Measurements from ENCODE around the gene PPFIA2.

The PPFIA2 gene

DNA sequence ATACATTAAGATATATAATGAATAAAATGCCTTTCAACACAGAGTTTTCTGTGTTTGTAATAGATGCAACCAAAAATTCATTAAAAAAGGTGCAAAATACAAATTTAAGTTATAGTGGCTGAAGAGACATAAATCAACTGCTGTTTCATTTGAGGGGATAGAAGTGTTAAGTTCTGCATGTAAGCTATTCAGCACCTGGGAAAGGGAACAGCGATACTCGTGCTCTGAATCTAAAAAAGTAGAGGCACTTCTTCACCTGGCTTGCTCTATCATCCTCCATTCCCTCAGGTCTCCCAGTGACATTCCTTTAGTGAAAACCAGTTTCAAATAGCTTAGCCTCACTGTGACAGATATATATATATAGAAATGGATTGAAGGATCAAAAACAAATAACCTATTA lies 458.7 kb downstream of the PPFIA2 start:
- no peaks in the 10 kb centered on the region for H3K4me1 Mint-ChIP-seq (ENCODE audit: low read depth)

GRCh38 chr12:81297601-81298000 lies 461.5 kb downstream of the PPFIA2 start:
- Mint-ChIP-seq H3K27me3 (no peaks in the 10 kb centered on the region), H3K4me3 (no peak overlapping the region), H3K9me3 (no peaks in the 10 kb centered on the region), H3K4me1 (ENCODE audit: low read depth) (no peaks in the 10 kb centered on the region), H3K36me3 (ENCODE audit: low read depth) (no peaks in the 10 kb centered on the region), H3K27ac (no peak overlapping the region)
- intact Hi-C loops (cut with micrococcal nuclease), result no loop called here

More for the DNA sequence above, 458.7 kb downstream of the PPFIA2 start:
- no peaks in the 10 kb centered on the region for H3K36me3 Mint-ChIP-seq (ENCODE audit: low read depth)
- no peak overlapping the region for H3K4me3 Mint-ChIP-seq
- H3K9me3 Mint-ChIP-seq, result no peaks in the 10 kb centered on the region
- no peaks in the 10 kb centered on the region for H3K27me3 Mint-ChIP-seq
- intact Hi-C loops (cut with micrococcal nuclease), result no loop called here
- no peak overlapping the region for H3K27ac Mint-ChIP-seq

GRCh38 chr12:81296556-81297305 lies 462.4 kb downstream of the PPFIA2 start:
- Mint-ChIP-seq H3K27ac (no peak overlapping the region), H3K36me3 (ENCODE audit: low read depth) (no peaks in the 10 kb centered on the region), H3K27me3 (no peaks in the 10 kb centered on the region), H3K9me3 (no peaks in the 10 kb centered on the region), H3K4me3 (no peak overlapping the region), H3K4me1 (ENCODE audit: low read depth) (no peaks in the 10 kb centered on the region)
- intact Hi-C loops (cut with micrococcal nuclease), result no loop called here

DNA sequence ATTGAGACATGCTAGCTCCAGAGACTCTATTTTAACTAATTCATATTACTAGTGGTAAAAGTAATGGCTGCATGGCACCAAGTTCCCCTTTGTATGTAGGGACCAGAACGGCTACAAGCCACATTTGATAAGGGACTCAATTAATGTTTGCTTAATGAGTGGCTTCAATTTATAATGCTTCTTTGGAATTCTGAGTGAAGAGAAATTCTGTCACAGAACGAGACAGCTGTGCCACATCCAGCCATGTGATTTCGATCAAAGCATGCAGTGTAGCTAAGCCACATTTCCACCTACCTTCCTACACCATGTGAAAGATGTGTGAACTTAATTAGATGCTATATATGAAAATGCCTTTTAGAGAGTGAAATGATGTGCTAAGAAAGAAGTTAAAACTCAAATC lies 463.9 kb downstream of the PPFIA2 start:
- Mint-ChIP-seq H3K27ac (no peak overlapping the region), H3K9me3 (no peaks in the 10 kb centered on the region), H3K36me3 (ENCODE audit: low read depth) (no peaks in the 10 kb centered on the region), H3K4me1 (ENCODE audit: low read depth) (no peaks in the 10 kb centered on the region), H3K27me3 (no peaks in the 10 kb centered on the region), H3K4me3 (no peak overlapping the region)
- intact Hi-C loops (cut with micrococcal nuclease), result no loop called here

GRCh38 chr12:81294325-81295190 lies 464.6 kb downstream of the PPFIA2 start:
- intact Hi-C loops (cut with micrococcal nuclease), result no loop called here
- Mint-ChIP-seq H3K36me3 (ENCODE audit: low read depth) (no peaks in the 10 kb centered on the region), H3K4me3 (no peak overlapping the region), H3K4me1 (ENCODE audit: low read depth) (no peaks in the 10 kb centered on the region), H3K9me3 (no peaks in the 10 kb centered on the region), H3K27ac (no peak overlapping the region), H3K27me3 (no peaks in the 10 kb centered on the region)

DNA sequence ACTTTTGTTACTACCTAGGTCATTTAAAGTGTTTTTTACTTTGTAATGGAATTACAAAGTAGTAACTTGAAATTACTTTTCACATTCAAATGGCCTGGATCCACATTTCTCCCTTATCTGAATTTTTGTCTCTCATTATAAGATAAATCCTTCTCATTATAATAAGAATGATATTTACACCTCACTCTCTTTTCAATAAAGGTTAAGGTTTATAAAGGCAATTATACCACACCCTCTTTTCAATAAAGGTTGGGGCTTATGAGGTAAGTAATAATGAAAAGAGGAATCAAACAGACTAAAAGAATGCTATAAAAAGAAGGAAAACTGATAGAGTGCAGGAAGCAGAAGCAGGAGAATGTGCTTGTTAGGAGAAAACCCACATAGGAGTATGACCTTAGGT lies 470.5 kb downstream of the PPFIA2 start:
- Mint-ChIP-seq H3K27ac (no peak overlapping the region), H3K36me3 (ENCODE audit: low read depth) (no peaks in the 10 kb centered on the region), H3K4me1 (ENCODE audit: low read depth) (no peaks in the 10 kb centered on the region), H3K9me3 (no peaks in the 10 kb centered on the region), H3K4me3 (no peak overlapping the region), H3K27me3 (no peaks in the 10 kb centered on the region)
- intact Hi-C loops (cut with micrococcal nuclease), result no loop called here

DNA sequence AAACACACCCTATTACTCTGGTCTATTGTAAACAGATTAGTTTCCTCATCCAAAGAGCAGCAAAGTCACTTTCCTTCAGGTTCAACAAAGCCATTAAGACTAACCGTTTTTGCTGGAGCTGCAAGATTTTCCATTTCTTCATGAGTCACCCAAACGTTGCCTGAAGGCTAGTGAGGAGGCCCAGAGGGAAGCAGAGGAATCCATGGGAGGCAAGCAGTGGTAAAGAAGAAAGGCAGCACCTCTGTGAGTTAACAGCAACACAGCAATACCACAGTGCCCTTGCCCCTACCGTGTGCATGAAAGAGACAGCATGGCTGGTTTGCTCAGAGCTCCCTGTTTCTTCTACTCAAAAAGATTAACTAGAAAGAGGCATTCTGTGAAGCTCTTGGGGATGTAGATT lies 475.0 kb downstream of the PPFIA2 start:
- Mint-ChIP-seq H3K36me3 (ENCODE audit: low read depth) (no peaks in the 10 kb centered on the region), H3K4me1 (ENCODE audit: low read depth) (no peaks in the 10 kb centered on the region), H3K4me3 (no peak overlapping the region), H3K27ac (no peak overlapping the region), H3K9me3 (no peaks in the 10 kb centered on the region), H3K27me3 (no peaks in the 10 kb centered on the region)
- intact Hi-C loops (cut with micrococcal nuclease), result no loop called here

DNA sequence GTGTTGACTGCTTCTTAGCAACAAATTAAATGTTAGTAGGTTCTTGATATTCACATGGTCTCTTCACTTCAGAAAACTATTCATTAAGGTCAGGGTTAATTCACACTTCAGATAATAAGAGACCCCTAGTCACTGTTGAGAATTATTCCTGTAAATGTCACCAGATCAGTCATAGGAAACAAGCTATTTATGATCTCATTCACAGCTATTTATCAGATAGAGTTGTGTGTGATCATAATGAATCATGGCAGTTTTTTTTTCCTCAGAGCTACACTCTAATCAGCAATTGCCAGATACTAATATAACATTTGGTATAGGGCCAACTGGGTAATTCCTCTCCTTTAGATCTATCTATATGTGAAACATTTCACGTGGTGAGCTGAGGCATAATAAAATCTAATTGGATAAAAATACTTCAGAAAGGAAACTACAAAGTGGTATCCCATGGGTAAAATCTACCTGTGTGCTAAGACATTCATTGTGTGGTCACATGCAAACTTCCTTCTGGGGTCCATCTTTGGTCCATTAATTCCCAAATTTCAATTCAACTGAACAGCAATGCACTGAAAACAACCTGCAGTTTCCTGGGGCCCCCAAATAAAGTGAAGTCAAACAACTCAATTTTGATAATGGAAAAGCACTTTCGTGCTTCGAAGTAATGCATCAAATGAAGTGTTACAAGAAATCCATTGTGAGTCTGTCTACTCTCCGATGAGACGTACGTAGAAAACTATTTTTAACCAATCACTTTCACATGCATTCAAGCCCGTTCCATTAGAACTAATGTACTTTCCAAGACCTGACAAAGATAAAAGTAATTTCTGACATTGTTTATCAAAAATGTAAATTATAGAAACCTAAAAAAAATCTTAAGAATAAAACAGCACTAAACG lies 484.3 kb downstream of the PPFIA2 start:
- Mint-ChIP-seq H3K4me1 (ENCODE audit: low read depth) (no peaks in the 10 kb centered on the region), H3K36me3 (ENCODE audit: low read depth) (no peaks in the 10 kb centered on the region), H3K4me3 (no peak overlapping the region), H3K27me3 (no peaks in the 10 kb centered on the region), H3K9me3 (no peaks in the 10 kb centered on the region), H3K27ac (no peak overlapping the region)
- intact Hi-C loops (cut with micrococcal nuclease), result no loop called here

- Mint-ChIP-seq H3K36me3 (ENCODE audit: low read depth) (no peaks in the 10 kb centered on the region), H3K4me3 (no peak overlapping the region), H3K9me3 (no peaks in the 10 kb centered on the region), H3K27ac (no peak overlapping the region), H3K4me1 (ENCODE audit: low read depth) (no peaks in the 10 kb centered on the region), H3K27me3 (no peaks in the 10 kb centered on the region)
- intact Hi-C loops (cut with micrococcal nuclease), result no loop called here
These were observed 488.8 kb downstream of the PPFIA2 start for GRCh38 chr12:81270385-81270784.

DNA sequence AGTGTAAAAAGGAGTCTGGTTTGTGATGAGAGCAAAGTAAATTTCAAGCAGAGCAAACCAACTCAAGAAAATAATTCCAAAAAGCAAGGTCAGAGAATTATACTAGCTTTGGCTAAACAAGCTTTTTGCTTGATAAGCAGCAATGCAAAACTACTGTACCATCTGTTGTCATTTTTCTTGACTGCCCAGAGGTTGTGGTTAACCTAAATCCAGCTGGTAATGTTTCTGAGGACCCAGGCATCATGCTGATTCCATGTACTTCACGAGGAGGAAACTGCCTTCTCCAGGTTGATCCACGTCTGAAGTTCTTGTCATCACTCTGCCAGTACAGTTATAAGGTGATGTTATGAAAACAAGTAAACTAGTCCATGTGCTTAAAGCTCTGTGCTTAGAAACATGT lies 496.1 kb downstream of the PPFIA2 start:
- no peaks in the 10 kb centered on the region for H3K9me3 Mint-ChIP-seq
- H3K36me3 Mint-ChIP-seq (ENCODE audit: low read depth), result no peaks in the 10 kb centered on the region
- intact Hi-C loops (cut with micrococcal nuclease), result no loop called here
- no peaks in the 10 kb centered on the region for H3K4me1 Mint-ChIP-seq (ENCODE audit: low read depth)
- H3K27me3 Mint-ChIP-seq, result no peaks in the 10 kb centered on the region
- no peak overlapping the region for H3K27ac Mint-ChIP-seq
- H3K4me3 Mint-ChIP-seq, result no peak overlapping the region

DNA sequence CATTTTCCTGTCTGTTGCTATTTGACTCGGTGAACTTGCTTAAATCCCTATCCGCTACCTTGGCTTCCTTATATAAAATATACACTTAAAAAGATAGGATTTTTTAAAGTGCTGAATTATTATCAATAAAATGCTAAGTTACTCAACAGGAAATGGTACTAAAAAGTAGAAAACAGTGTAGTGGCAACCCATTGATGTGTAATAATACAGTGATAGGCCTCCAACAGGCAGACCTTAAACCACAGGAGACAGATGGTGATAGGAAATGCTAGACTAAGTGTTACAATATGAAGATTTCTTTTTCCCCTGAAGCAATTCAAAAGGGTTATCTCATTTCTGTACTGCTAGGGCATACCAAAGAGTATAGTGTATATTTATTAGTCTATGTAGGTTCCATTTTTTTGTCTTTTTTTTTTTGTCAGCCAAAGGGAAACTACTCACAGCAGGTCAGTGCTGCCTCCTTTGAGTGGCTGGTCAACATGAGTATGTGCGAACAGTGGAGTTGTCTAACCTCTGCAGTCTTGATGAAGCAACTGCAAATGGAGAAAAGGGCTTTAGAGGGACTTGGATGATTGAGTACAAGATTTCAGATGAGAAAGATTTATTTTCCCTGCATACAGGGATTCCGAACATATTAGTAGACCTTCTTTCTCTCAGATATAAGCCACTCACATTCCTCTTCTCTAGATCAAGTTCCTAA lies 497.5 kb downstream of the PPFIA2 start:
- Mint-ChIP-seq H3K27me3 (no peaks in the 10 kb centered on the region), H3K9me3 (no peaks in the 10 kb centered on the region), H3K36me3 (ENCODE audit: low read depth) (no peaks in the 10 kb centered on the region), H3K4me1 (ENCODE audit: low read depth) (no peaks in the 10 kb centered on the region), H3K27ac (no peak overlapping the region), H3K4me3 (no peak overlapping the region)
- intact Hi-C loops (cut with micrococcal nuclease), result no loop called here

- Mint-ChIP-seq H3K27ac (no peak overlapping the region), H3K36me3 (ENCODE audit: low read depth) (no peaks in the 10 kb centered on the region), H3K9me3 (no peaks in the 10 kb centered on the region), H3K4me1 (ENCODE audit: low read depth) (no peaks in the 10 kb centered on the region), H3K27me3 (no peaks in the 10 kb centered on the region), H3K4me3 (no peak overlapping the region)
- intact Hi-C loops (cut with micrococcal nuclease), result loop anchor here (5.0 kb wide), 1 partner anchor 847 kb away; no protein-coding TSS in a partner anchor
These were observed 499.8 kb downstream of the PPFIA2 start for GRCh38 chr12:81259360-81259759.

- Mint-ChIP-seq H3K9me3 (no peaks in the 10 kb centered on the region), H3K27me3 (no peaks in the 10 kb centered on the region), H3K36me3 (ENCODE audit: low read depth) (no peaks in the 10 kb centered on the region), H3K4me1 (ENCODE audit: low read depth) (no peaks in the 10 kb centered on the region), H3K27ac (no peak overlapping the region), H3K4me3 (no peak overlapping the region)
- intact Hi-C loops (cut with micrococcal nuclease), result loop anchor here (5.0 kb wide), 1 partner anchor 846 kb away; no protein-coding TSS in a partner anchor
These were observed 501.1 kb downstream of the PPFIA2 start for GRCh38 chr12:81257947-81258551.
